H1 (cell line): Measurements from ENCODE around the gene KRT81. TPM values are rescaled to one million over a fixed set of nuclear protein-coding genes. Genes with fewer than 3 reads are reported as not detected.

ENCODE experiments used
- polyA plus RNA-seq, 7 experiments: library from polyadenylated mRNA; depleted of rRNA in 3 of 7; stranded (reverse) in 5 of 7; unstranded in 2 of 7; fragments of >200 nt in 5 of 7; fragments of 200-250 nt in 2 of 7; gene quantifications; 1 replicate in 5 of 7; 2 replicates in 1 of 7; 4 replicates in 1 of 7; pipeline versions ENCODE4 v1.2.1 to v1.2.3, GENCODE V29; 2011 to 2013; ENCODE audit warnings: missing spikeins in 2 of 7, mixed read lengths in 2 of 7
- total RNA-seq: library from RNA; stranded (reverse); fragmentation: NEBNext Ultra II Directional; extraction: Animal tissue kit (Norgen Biotek cat#: 25700); gene quantifications from 2 replicates; pipeline ENCODE4 v1.2.1, GENCODE V29; 2021
- TF ChIP-seq, protein P1 (sequence below): IDR thresholded peaks from 2 replicates; pipeline ENCODE4 v1.6.1; 2012; ENCODE audit warnings: low read length, inconsistent platforms

KRT81 gene
- total and polyA plus RNA-seq, 2 of the 8 experiments (the other 6 are each of a cell fraction or from before 2014, with no cell fraction given) = not detected

DNA sequence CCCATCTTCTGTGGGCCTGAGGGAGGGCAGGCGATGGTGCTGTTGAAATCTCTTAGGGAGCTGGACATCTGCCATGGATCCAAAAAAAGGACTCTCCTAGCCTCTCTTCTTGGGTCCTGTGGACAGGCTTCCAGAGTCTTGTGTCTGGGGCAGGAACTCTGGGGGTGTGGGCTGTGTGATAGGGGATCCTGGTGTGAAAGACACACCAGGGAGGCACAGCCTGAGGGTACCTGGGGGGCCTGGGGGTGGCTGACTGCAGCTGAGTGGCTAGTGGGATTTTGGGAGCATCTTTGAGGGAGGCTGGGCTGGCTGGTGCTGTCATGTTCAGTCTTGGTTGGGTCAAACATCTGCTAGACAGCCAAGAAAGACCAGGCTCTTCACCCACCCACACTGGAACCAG lies 31.7 kb upstream of the KRT81 start (continued):
- TF ChIP-seq, protein P1, sequence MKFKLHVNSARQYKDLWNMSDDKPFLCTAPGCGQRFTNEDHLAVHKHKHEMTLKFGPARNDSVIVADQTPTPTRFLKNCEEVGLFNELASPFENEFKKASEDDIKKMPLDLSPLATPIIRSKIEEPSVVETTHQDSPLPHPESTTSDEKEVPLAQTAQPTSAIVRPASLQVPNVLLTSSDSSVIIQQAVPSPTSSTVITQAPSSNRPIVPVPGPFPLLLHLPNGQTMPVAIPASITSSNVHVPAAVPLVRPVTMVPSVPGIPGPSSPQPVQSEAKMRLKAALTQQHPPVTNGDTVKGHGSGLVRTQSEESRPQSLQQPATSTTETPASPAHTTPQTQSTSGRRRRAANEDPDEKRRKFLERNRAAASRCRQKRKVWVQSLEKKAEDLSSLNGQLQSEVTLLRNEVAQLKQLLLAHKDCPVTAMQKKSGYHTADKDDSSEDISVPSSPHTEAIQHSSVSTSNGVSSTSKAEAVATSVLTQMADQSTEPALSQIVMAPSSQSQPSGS = no peak
- TF ChIP-seq, all 59 proteins: peak for 0
